NB4 (cell line): ENCODE measurements around the gene FRMD4B.

Experiments
- MYC ChIP-seq: IDR thresholded peaks from 2 replicates; pipeline ENCODE4 v1.6.1; 2011; ENCODE audit warnings: low read depth, low read length
- POLR2A ChIP-seq: IDR thresholded peaks from 2 replicates; pipeline ENCODE4 v1.6.1; 2011; ENCODE audit warnings: mild to moderate bottlenecking; ENCODE audit not compliant: insufficient read length; ENCODE audit errors: extremely low read depth
- TF ChIP-seq, protein P1 (sequence below): IDR thresholded peaks from one replicate; pipeline ENCODE4 v1.5.1; 2012; ENCODE audit warnings: low read depth, low read length

DNA sequence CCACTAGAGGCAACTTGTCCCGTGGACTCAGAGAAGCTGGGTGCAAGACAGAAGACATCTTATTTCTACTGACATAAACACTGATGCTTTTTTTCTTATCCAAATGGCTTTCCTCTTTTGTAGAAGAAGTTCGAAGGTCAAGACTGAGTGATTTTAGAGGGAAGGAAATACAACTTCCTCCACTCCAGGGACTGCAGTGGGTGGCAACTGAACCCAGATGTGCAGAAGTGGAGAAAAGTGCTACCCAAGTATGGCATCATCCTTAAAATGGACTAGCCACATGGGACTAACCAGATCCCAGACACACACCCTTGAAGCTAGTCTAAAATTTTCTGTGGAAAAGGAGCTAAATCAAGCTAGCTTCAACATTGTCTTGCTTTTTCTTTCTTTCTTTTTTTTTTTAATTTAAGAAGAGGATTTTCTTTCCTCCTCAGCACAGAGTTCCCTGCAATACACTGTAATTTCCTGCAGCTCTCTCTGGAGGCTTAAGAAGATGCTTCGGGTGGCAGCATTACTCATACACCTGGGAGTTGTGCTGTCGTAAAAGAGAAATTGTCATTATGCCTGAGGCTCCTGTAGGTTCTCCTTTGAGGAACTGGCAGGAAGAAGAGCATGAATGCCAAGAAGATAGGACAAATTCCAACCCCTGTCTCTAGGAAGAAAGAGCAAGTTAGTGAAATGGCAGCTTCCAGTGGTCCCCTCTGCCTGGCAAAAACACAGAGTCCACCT lies 3.8 kb upstream of the FRMD4B start:
- TF ChIP-seq POLR2A (no peak), MYC (no peak)
- TF ChIP-seq, protein P1, sequence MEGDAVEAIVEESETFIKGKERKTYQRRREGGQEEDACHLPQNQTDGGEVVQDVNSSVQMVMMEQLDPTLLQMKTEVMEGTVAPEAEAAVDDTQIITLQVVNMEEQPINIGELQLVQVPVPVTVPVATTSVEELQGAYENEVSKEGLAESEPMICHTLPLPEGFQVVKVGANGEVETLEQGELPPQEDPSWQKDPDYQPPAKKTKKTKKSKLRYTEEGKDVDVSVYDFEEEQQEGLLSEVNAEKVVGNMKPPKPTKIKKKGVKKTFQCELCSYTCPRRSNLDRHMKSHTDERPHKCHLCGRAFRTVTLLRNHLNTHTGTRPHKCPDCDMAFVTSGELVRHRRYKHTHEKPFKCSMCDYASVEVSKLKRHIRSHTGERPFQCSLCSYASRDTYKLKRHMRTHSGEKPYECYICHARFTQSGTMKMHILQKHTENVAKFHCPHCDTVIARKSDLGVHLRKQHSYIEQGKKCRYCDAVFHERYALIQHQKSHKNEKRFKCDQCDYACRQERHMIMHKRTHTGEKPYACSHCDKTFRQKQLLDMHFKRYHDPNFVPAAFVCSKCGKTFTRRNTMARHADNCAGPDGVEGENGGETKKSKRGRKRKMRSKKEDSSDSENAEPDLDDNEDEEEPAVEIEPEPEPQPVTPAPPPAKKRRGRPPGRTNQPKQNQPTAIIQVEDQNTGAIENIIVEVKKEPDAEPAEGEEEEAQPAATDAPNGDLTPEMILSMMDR = no peak
